OCI-LY7 (cell line): ENCODE measurements around the gene EIF2AK3. TPM values are rescaled to one million over a fixed set of nuclear protein-coding genes. Genes with fewer than 3 reads are reported as not detected.

Experiments used
- BruUV-seq: library from RNA; stranded (reverse); fragments of 400-500 nt; replicated peaks from 2 replicates; lab custom pipeline; 2021; lab: Mats Ljungman, UMichigan
- CTCF ChIA-PET: fragments of 300-600 bp; sonication (Branson Sonifier 250); formaldehyde crosslinking; loops from one replicate; lab custom pipeline; 2022; ENCODE audit warnings: antibody characterized with exemption; ENCODE audit not compliant: unreplicated experiment; lab: Charles Lee
- POLR2A ChIA-PET: fragments of 300-600 bp; sonication (Branson Sonifier 250); formaldehyde crosslinking; loops from one replicate; lab custom pipeline; 2022; ENCODE audit warnings: antibody characterized with exemption; lab: Charles Lee
- DNase-seq: peaks from one replicate; pipeline ENCODE4 v3.0.0-alpha.2; 2015; ENCODE audit warnings: low spot score
- H2AFZ ChIP-seq: fragments of 200-600 bp; sonication (generic), shearing (Covaris generic); 2 replicates; pipeline ENCODE4 v1.6.1; 2014; ENCODE audit warnings: mild to moderate bottlenecking, antibody characterized with exemption, low read length, moderate library complexity
- H3K27ac ChIP-seq: fragments of 200-600 bp; sonication (generic); 2 replicates; pipeline ENCODE4 v1.5.1; 2014; ENCODE audit warnings: mixed run types, low read depth, mild to moderate bottlenecking, moderate library complexity, low read length, inconsistent platforms; ENCODE audit not compliant: poor library complexity, severe bottlenecking
- H3K36me3 ChIP-seq: fragments of 200-600 bp; sonication (generic); 2 replicates; pipeline ENCODE4 v1.6.1; 2014; ENCODE audit warnings: mild to moderate bottlenecking, antibody characterized with exemption, low read length, moderate library complexity, mixed read lengths; ENCODE audit not compliant: insufficient read depth
- H3K4me1 ChIP-seq: fragments of 200-600 bp; sonication (generic); 2 replicates; pipeline ENCODE4 v1.5.1; 2014; ENCODE audit warnings: mild to moderate bottlenecking, low read length; ENCODE audit not compliant: insufficient read depth, poor library complexity, severe bottlenecking
- H3K4me2 ChIP-seq: fragments of 200-600 bp; sonication (generic); 2 replicates; pipeline ENCODE4 v1.6.1; 2014; ENCODE audit warnings: mild to moderate bottlenecking, low read length
- H3K4me3 ChIP-seq: fragments of 200-600 bp; sonication (generic); 2 replicates; pipeline ENCODE4 v1.5.1; 2014; ENCODE audit warnings: mild to moderate bottlenecking, low read depth, low read length; ENCODE audit not compliant: poor library complexity, severe bottlenecking
- H3K79me2 ChIP-seq: fragments of 200-600 bp; sonication (generic); 2 replicates; pipeline ENCODE4 v1.6.1; 2016; ENCODE audit warnings: low read depth, mild to moderate bottlenecking, low read length, moderate library complexity, mixed read lengths; ENCODE audit not compliant: insufficient read depth
- H3K9me2 ChIP-seq: fragments of 200-600 bp; sonication (generic); 2 replicates; pipeline ENCODE4 v1.6.1; 2016; ENCODE audit warnings: mild to moderate bottlenecking, low read length, mixed read lengths; ENCODE audit not compliant: insufficient read depth
- H3K9me3 ChIP-seq: fragments of 200-600 bp; sonication (generic); 2 replicates; pipeline ENCODE4 v1.6.1; 2014; ENCODE audit warnings: mild to moderate bottlenecking, mixed run types, low read length, mixed read lengths
- H4K20me1 ChIP-seq: fragments of 200-600 bp; sonication (generic); 2 replicates; pipeline ENCODE4 v1.6.1; 2014; ENCODE audit warnings: mild to moderate bottlenecking, antibody characterized with exemption, low read length, moderate library complexity, mixed read lengths; ENCODE audit not compliant: insufficient read depth
- EZH2phosphoT487 ChIP-seq: fragments of 200-600 bp; sonication (generic); IDR thresholded peaks from 2 replicates; pipeline ENCODE4 v1.6.1; 2018; ENCODE audit warnings: low read depth, borderline replicate concordance, mild to moderate bottlenecking, mixed run types, antibody characterized with exemption, low read length, moderate library complexity, mixed read lengths
- intact Hi-C: fragments of 100-400 bp; cut with micrococcal nuclease; formaldehyde crosslinking; loops from one replicate; pipeline ENCODE4 v1.10.0; 2022; ENCODE audit not compliant: unreplicated experiment
- total RNA-seq, 2 experiments: library from RNA; depleted of rRNA in 1 of 2; stranded (reverse); fragments of >200 nt in 1 of 2; shearing (Covaris generic) in 1 of 2; gene quantifications; 2 replicates each; pipeline ENCODE4 v1.2.3, GENCODE V29; 2014 to 2022
- TF ChIP-seq, protein P1 (sequence below): fragments of 200-600 bp; sonication (generic); conservative IDR thresholded peaks from 2 replicates; pipeline ENCODE4 v1.5.1; 2014; ENCODE audit warnings: mild to moderate bottlenecking, antibody characterized with exemption, low read length, moderate library complexity, mixed read lengths

EIF2AK3 gene
- total RNA-seq, 2 experiments from 2014 or later = 49.4 to 64.5 TPM

DNA sequence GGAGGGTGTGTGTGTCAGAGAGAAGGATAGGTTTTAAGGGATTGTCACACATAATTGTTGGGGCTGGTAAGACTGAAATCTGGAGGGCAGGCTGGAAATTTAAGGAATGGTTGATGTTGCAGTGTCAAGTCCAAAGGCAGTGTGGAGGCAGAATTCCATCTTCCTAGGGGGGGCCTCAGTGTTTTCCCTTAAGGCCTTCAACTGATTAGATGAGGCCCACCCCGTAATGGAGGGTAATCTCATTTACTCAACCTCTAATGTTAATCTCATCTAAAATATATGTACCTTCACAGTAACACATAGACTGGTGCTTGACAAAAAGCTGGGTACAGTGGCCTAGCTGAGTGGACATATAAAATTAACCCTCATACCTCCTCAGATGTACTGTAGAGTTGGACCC is 33.4 kb upstream of the EIF2AK3 start:
- Histone ChIP-seq H3K4me2 (no peak overlapping the region), H3K36me3 (no peaks in the 10 kb centered on the region), H3K27ac (no peak overlapping the region), H4K20me1 (no peaks in the 10 kb centered on the region), H3K4me3 (no peak overlapping the region), H2AFZ (no peak overlapping the region), H3K9me3 (no peaks in the 10 kb centered on the region), H3K79me2 (no peaks in the 10 kb centered on the region), H3K9me2 (no peaks in the 10 kb centered on the region), H3K4me1 (no peaks in the 10 kb centered on the region)
- no TSS peak for BruUV-seq
- intact Hi-C loops = loop anchor here (10.0 kb wide), 1 partner anchor 176 kb away; no protein-coding TSS in a partner anchor
- POLR2A ChIA-PET = interaction anchor here (0.7 kb wide), 1 partner anchor 25 kb away, joined by 3 read pairs; no protein-coding TSS in a partner anchor
- DNase-seq = no peak
- CTCF ChIA-PET = no interaction called here
- TF ChIP-seq, protein P1, sequence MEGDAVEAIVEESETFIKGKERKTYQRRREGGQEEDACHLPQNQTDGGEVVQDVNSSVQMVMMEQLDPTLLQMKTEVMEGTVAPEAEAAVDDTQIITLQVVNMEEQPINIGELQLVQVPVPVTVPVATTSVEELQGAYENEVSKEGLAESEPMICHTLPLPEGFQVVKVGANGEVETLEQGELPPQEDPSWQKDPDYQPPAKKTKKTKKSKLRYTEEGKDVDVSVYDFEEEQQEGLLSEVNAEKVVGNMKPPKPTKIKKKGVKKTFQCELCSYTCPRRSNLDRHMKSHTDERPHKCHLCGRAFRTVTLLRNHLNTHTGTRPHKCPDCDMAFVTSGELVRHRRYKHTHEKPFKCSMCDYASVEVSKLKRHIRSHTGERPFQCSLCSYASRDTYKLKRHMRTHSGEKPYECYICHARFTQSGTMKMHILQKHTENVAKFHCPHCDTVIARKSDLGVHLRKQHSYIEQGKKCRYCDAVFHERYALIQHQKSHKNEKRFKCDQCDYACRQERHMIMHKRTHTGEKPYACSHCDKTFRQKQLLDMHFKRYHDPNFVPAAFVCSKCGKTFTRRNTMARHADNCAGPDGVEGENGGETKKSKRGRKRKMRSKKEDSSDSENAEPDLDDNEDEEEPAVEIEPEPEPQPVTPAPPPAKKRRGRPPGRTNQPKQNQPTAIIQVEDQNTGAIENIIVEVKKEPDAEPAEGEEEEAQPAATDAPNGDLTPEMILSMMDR = no peak
- TF ChIP-seq EZH2phosphoT487 = no peak

DNA sequence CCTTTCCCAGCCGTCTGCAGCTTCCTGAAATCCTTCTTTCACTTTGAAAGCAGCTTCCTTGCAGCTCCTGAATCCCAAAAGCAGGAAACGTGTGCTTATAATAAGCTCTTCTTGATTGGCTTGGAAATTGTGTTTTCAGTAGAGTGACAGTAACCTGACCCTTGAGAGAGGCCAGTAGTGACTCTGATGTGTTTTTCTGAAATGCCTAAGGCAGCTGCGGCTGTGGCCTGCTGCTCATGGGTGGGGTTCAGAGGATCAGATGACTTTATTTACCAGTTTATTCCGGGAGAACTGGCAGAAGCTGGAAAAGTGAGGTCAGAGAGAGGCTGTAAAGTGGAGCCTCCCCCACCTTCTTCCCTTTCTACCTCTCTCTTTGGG is 32.3 kb upstream of the EIF2AK3 start:
- no peaks in the 10 kb centered on the region for H3K9me3 ChIP-seq
- intact Hi-C loops = no loop called here
- no peaks in the 10 kb centered on the region for H3K79me2 ChIP-seq
- no peak overlapping the region for H3K4me3 ChIP-seq
- BruUV-seq = no TSS peak
- H2AFZ ChIP-seq = no peak overlapping the region
- no peak overlapping the region for H3K4me2 ChIP-seq
- ChIA-PET POLR2A (interaction anchor here (1.1 kb wide), 1 partner anchor 12 kb away, joined by 3 read pairs; no protein-coding TSS in a partner anchor), CTCF (no interaction called here)
- H3K27ac ChIP-seq = no peak overlapping the region
- no peaks in the 10 kb centered on the region for H3K36me3 ChIP-seq
- H3K9me2 ChIP-seq = no peaks in the 10 kb centered on the region
- DNase-seq = no peak
- no peaks in the 10 kb centered on the region for H4K20me1 ChIP-seq
- TF ChIP-seq EZH2phosphoT487 = no peak
- TF ChIP-seq, protein P1 = no peak
- H3K4me1 ChIP-seq = no peaks in the 10 kb centered on the region

DNA sequence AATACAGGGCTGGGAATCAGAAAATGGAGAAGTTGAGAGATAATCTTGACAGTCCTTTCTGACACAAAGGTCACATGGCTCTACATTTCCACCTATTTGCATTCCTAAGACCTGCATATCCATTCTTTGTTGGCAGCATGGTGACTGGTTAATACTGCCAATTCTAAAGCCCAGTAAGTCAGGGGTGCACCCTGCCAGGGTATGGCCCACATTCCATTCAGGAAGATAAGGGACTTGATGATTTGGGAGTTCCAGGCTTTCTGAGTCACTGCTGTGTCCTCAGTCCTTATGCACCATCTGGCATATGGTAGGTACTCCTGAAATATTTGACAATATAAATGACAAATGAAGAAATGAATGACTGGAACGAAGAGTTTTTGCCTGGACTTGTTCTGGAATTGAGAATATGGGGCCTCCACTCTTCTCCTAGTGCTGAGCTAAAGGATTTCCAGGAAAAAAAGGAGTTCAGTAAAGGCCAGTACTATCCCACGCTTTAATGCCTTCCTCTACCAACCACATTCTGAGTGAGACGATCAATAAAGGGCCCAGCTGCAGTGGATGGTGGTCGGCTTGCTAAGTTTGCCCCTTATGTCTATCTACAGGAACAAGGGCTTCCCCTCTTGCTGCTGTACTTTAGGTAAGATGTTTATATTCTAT is 31.7 kb upstream of the EIF2AK3 start:
- CTCF ChIA-PET = interaction anchor here (1.0 kb wide), 1 partner anchor 10 kb away, joined by 3 read pairs; no protein-coding TSS in a partner anchor
- Histone ChIP-seq H3K4me1 (no peaks in the 10 kb centered on the region), H3K27ac (no peak overlapping the region), H2AFZ (no peak overlapping the region), H3K36me3 (no peaks in the 10 kb centered on the region), H4K20me1 (no peaks in the 10 kb centered on the region), H3K4me3 (no peak overlapping the region), H3K79me2 (no peaks in the 10 kb centered on the region), H3K9me2 (no peaks in the 10 kb centered on the region), H3K9me3 (no peaks in the 10 kb centered on the region), H3K4me2 (no peak overlapping the region)
- DNase-seq = no peak
- POLR2A ChIA-PET = interaction anchor here (0.9 to 1.1 kb wide), 2 partner anchors 12 to 14 kb away, joined by 3 read pairs; no protein-coding TSS in a partner anchor
- intact Hi-C loops = no loop called here
- TF ChIP-seq, protein P1 = no peak
- TF ChIP-seq EZH2phosphoT487 = no peak
- no TSS peak for BruUV-seq
